HG02943 (cell line): ENCODE data around the gene INS.
"Not testable (repeated sequence)": the region's sequence is repeated elsewhere in the genome, so short reads cannot be mapped to it uniquely, and the experiment has no call there.

Experiments used
- ATAC-seq: cut with Tn5 transposase; IDR thresholded peaks from one replicate; pipeline ENCODE4 v1.9.1; 2021; ENCODE audit warnings: mild to moderate bottlenecking, low read depth, moderate library complexity; ENCODE audit not compliant: unreplicated experiment

Gene INS

DNA sequence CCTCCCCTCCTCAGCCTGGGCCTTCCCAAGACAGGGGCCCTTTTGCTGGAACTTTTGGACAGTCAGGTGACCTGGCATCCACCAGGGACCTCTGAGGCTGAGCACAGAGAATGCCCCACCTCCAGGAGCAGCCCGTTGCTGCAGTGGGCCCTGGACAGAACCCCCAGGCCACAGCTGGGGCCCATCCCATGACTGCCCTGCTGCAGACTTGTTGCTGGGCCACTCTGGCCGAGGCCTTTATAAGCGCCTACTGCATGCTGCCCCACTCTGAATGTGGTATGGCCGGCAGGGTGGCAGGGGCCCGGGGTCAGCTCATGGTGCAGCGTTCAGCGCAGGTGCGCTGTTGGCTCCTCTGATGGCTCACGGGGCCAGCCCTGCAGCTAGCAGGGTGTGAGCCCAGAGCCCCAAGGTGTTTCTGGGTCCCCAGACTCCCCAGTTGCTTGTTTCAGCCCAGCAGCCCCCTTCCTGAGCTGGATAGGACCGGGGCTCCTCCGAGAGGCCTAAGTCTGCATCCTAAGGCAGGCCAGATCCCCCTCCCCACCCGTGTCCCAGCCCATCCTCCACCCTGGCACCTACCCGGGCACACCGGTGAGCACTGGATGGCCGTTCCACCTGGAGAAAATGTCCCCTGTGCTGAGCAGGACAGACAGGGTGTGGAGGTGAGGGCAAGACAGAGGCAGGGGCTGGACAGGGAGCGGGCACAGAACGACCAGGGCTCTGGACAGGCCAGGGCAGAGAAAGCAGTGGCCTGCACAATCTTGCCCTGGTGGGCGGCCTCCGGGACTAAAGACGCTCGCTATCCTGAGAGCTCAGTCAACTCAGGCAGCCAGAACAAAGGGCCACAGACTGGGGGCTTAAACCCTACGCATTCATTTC, 38.7 kb upstream of the INS start:
- ATAC-seq: no peak

DNA sequence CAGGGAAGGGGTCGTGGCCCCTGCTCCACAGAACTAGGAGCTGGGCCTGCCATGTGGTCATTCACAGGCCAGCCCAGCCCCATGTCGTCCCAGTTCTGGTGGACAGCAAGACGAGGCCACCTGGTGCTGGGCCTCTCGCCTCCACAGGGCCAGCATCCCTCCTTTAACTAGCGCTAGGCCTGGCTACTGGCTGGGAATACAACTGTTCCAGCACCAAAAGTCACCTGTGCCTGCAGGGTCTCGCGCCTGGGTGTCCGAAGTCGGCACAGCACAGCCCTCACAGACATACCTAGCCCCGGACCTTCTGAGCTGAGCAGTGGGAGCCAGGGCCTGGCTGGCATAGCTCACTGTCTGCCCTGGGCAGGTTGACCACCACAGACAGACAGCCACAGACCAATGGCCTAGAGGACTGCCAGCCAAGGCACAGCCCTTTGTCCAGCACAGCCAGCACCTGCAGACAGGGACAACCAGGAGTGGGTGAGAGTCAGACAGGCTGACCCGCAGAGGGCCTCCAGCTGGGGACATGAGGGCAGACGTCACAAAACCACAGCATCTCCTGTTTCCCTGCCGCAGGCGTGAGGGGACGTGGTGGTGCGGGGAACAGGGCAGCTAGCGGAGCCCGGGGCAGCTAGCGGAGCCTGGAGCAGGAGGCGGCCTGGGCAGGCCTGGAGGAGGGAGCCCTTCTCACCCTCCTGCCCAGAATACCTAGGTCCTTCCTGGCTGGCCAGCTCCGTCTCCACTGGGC, 37.8 kb upstream of the INS start:
- no peak for ATAC-seq

DNA sequence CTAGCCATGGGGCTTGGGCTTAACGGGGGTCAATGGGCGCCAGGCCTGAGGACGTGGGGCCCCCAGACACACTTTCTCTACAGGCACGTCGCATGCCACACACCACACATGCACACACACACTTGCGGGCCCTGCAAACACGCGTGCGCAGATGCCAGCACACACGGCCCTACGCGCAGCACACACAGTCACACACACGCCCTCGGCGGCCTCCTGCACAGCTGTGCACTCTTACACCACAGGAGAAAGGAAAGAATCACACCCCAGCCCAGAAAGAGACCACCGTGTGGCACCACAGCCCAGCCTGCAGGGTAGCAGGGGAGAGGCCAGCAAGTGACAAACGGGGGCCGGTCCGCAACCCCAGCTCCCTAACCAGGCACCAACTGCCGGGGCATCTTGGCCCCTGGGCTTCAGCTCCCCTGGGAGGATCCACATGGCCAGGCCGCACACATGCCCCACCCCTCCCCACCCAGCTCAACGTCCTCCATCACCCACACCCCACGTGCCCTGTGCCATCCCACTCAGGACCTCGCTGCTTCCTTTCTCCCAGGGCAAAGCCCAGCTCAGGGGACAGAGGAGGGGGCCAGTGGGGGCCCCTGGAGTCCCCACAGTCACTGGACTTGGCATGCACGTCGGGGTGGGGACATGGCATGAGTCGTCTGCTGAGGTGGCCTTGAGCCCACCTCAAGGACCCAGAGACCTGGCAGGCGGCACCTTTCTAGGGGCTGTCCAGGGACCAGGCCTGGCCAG, 36.9 kb upstream of the INS start:
- ATAC-seq: no peak

DNA sequence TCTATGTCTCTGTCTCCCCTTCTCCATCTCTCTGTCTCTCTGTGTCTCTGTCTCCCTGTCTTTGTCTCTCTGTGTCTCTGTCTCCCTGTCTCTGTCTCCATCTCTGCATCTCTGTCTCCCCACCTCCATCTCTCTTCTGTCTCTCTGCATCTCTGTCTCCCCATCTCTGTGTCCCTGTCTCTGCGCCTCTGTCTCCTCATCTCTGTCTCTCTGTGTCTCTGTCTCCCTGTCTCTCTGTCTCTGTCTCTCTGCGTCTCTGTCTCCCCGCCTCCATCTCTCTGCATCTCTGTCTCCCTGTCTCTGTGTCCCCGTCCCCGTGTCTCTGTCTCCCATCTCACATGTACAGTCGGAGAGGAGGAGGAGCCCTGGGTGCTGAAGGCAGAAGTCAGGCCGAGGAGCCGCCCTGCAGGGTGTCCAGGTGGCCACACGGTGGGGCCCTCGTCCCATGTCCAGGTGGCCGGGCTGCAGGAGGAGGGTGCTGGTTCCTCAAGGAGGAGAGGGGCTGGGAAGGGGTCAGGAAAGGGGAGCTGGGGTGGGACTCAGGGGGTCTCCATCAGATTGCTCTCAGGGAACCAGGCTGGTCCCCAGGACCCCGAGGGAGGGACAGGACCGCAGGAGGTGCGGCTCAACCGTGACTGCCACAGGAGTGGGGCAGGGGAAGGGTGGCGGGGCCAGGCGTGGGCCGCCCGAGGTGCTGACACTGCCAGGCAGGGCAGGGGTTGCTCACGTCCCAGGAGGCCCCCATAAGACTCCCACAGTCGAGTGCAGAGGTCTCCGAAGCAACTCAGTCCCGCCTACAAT, 36.2 kb upstream of the INS start:
- ATAC-seq: no peak

DNA sequence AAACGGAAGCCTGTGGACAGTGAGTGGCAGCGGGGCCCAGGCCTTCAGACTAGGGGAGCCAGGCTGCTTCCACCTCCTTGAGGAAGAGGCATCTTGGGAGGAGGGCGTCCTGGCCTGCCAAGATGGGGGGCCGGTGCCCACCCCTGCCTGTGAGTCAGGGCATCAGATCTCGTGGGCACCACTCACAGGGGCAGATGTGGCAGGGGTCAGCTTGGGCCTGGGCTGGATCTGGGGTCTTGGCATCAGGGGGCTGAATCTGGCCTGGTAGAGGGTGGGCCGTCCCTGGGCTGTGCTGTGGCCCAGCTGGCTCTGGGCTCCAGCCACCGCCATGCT, 34.7 kb upstream of the INS start:
- ATAC-seq: no peak

DNA sequence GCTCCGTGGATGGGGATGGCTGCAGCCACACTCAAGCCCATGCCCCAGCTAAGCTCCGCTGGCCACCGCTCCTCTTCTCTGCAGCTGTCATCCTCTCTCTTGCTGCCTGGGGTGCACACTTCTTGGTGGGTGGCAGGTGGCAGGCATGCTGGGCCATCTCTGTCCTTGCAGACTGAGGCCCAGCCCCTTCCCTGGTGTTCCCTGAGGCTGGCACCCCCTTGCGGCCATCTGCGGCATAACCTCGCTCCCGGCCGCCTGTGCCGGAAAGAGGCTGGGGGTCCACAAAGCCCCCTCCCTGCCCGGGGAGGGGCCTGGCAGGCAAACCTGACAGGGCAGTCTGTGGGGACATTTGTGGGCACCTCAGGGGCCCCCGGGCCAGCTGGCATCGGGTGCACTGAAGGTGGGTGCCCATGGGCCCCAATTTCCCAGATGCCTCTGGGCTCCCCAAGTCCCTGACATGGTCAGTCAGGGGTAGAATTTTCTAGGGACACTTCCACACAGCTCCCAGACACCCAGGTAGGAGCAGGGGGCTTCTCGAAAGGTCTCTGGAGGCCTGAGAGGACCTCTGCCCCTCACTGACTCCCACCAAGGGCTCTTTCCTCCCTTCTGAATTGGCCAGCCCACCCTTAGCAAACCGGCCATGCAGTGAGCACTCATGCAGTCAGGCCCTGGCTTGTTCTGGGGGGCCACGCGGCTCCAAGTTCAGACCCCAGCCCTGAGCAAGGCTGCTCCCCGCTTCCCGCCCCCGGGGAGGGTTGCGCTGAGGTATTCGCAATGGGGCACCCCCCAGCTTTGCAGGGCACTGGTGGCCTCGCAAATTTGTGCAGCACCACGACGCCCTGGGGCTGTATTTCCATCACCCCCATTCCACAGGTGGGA, 34.1 kb upstream of the INS start:
- ATAC-seq: no peak

DNA sequence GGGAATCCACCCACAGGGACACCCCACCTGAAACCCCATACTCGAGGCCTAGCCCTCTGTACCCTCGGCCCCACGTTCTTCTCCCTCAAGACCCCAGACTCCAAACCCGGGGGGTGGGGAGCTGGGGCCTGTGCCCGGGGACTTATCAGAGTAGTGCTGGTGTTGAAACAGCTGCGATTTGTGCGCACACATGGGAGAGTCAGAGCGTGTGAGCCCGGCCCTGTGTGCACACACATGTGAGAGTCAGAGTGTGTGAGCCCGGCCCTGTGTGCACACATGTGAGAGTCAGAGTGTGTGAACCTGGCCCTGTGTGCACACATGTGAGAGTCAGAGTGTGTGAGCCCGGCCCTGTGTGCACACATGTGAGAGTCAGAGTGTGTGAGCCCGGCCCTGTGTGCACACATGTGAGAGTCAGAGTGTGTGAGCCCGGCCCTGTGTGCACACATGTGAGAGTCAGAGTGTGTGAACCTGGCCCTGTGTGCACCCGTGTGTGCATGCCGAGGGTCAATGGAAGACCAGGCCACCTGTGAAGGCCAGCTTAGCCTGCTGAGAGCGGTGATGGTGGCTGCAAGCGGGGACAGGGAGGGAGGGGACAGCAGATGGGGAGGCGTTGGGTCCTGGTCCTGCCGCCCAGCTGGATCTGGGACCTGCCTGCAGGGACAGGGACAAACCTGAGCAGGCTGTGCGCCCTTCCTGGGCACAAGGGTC, 33.0 kb upstream of the INS start:
- ATAC-seq: not testable (repeated sequence)

DNA sequence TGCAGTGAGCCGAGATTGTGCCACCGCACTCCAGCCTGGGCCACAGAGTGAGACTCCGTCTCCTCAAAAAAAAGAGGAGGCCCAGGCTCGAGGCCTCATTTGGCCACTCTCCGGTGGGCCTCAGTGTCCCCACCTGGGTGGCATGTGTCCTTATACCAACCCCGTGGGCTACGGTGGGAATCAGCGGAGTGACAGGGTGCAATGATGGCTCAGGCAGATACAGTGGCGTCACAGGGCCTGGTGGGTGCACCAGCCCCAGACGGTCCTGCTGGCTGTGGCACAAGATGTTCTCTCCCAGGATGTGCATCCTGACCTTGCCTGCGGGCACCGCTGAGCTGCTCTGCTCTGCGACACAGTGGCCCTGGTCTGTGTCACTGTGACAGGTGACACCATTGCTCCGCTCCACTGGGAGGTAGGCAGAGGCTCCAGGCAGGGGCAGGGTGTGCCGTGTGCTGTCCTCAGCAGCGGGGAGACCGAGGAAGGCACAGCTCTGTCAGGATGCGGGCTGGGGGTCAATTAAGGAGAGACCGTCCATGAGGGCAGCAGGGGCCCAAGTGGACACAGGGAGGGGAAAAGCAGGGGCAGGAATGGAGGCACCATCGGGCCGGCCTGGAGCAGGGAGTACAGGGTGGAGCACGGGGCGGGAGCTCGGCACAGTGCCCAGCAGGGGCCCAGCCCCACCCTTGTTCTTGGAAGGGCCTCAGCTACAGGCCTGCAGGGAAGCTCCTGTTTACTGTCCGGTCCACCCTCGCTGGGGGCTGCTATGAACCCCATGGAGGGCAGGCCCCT, 32.3 kb upstream of the INS start:
- no peak for ATAC-seq

DNA sequence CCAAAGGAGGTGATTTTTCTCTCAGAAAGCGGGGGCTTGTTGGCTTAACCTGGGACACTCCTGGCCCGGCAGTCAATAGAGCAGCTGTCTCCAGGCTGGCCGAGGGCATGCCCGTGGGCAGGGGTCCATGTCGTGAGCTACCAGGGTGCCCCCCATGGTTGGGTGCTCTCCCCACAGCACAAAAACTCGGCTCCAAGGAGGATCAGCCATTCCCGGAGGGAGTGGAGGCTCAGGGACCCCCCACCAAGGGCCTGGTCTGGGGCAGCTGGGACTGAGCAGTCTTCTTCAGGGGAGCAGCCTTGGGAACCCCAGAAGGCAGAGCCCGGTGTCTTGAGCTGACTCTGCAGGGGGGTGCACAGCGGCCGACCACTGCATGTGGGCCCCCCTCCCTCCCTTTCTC, 31.4 kb upstream of the INS start:
- no peak for ATAC-seq

DNA sequence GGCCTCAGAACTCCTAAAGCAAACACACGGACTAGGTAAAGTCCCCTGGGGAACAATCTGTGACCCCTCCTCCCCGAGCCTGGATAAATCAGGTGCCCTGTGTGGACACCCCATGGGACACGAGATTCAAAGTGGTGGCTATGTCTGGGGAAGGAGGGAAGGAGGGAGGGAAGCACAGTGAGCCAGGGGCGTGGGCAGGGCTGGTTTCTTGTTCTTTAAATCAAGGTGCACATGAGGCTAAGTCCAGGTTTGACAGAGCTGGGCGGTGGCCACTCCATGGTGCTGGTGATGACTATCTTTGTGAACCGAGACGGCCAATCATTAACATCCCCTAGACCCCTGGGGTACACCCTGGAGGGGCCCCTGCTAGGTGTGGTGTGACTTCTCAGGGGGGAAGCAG, 30.9 kb upstream of the INS start:
- ATAC-seq: no peak

DNA sequence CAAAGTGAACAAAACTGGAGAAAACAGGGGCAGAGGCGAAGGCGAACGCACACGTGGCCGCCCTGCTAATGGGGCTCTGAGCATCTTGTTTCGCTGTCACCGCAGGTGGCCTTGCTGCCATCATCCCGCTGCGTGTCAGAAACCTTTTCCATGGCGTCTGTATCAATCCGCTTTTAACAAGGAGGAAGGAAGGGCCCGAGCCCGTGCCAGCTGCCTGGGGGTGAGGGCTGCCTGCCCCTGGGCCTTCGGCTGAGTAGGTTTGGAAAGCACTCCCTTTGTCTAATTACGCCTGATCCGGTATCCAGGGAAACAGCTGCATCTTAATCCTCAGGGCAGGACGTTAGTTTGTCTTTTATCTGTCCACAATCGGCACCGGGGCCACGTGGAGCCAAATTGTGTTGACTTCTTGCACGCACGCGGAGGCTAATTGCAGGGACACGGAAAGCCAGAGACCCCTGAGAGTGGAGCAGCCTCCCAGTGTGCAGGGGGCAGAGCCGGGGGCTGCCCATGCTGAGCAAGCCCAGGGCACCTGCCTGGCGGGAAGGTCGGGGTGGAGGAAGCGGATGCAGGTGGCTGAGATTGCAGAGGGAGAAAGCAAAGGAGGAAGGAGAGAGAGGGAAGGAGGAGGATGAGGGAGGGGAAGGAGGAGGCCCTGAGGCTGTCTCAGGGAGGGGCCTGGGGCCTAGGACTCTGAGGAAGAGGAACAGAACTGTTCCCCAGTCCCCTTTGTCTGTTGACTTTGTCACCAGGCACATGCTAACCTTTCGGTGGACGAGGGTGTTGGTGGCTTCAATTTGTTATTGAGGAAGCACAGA, 29.9 kb upstream of the INS start:
- ATAC-seq: no peak

DNA sequence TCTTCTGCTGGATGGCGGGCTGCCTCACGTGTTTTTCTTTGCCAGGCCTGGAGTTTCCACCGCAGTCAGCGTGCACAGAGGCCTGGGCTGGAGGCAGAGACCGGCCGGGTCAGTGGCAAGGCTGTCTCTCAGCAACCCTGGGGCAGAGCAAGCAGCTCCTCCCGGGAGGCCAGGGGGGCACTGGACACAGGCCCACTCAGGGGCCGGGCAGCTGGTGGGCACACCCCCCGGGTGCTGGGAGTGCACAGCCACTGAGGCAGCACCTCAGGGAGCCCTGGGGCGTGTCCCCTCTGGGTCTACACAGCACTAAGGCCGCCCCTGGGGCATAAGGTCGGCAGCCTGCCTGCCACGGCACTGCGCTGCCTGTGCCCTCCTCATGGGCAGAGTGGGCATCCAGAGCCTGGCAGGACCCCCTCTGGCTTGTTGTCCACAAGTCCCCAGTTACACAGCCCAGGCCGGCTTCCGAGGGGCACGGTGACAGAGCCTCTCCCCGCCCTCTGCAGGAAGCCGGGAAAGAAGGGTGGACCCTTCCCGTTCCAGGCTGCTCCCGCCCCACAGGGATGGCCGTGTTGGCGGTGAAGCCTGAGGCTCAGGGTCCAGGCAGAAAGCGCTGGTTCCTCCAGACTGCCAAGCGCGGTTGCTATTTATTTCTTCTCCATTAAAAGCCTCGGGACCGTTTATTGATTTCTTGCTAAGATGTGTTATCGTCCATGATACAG, 29.1 kb upstream of the INS start:
- ATAC-seq: no peak

DNA sequence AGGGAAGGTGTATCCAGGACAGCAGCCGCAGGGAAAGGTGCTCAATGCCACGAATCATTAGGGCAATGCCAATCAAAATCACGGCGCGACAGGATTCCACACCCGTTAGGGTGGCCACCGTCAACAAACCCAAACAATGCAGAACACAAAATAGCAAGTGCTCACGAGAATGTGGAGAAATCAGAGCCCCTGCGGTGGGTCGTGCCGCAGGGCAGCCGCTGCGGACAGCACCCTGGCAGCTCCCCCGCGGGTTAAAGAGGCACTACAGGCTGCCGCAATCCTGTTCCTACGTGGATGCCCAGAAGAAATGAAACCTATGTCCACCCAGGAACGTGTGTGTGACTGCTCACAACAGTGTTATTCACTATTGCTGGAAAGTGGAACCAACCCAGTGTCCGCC, 27.7 kb upstream of the INS start:
- no peak for ATAC-seq

DNA sequence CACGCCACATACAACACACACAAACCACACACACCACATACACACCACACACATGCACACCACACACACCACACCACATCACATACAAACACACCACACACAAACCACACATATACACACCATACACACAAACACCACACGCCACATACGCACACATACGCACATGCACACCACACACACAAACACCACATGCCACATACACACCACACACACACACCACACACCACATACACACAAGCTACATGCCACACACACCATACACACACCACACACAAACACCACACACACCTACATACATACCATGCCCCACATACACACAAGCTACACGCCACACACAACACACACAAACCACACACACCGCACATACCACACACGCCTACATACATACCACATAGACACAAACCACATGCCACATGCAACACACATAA, 26.3 kb upstream of the INS start:
- ATAC-seq: no peak

DNA sequence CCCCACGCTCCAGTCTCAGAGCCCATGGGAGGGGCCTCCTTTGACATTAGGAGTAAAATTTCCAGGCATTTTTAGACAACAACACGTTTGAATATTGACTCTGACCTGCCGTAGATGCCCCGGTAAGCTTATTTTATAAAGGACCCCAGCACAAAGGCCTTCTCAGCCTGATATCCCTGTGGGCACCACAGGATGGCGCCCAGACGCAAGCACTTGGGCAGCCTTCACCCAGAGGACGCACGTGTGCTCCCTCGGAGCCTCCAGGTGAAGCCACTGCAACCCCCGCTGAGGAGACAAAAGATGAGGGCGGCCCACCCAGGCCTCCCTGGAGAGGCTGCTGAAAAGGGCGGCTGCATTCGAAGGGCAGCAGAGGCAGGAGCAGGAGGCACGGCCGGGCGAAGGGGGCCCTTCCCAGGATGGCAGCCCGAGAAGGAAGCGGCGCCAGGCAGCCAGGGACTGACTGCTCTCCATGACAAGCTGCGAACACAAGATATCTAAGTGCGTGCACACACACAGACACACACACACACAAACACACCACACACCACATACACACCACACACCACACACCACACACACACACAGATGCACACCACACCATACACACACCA, 25.8 kb upstream of the INS start:
- no peak for ATAC-seq

DNA sequence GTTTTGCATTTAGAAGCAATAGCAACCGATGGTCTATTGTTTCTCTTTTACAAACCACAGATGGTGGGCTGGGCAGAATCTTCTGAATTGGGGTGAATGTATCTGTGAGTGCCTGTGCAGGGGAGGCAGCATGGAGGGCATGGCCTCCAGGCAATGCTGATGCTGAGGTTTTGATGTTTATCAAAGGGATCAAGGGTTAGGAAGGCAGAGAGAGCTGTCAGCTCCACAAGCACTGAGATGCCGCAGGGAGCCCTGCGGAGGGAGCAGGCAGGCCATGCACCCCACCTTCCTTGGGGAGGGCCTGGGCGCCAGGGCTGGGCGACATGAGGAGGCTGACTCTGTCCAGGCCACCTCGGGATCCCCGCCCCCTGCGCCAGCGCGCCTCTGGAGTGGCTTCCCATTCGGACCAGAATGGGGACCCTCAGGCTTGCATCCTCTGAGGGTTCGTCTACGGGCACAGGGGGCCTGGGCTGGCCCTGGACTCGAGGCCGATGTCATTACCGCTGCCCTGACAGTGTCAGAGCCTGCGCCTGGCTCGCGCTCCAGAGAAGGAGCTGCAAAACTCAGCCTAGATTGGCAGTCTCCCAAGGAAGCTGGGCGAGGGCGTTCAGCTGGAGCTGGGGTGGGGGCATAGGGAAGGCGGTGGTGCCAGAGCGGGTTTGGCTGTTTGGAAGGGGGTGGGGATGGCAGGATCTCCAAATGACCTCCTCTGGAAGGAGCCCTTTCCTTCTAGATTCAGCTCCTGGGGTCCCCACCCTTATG, 24.5 kb upstream of the INS start:
- ATAC-seq: no peak
